C4-2B (cell line): Measurements from ENCODE around the gene AUNIP.

Experiments
- H3K27ac ChIP-seq: fragments of 450-650 bp; 2 replicates; pipeline ENCODE4 v1.5.1; 2017
- ZFX ChIP-seq: fragments of 450-650 bp; IDR thresholded peaks from 2 replicates; pipeline ENCODE4 v1.6.1; 2017
- TF ChIP-seq, protein P1 (sequence below): fragments of 450-650 bp; conservative IDR thresholded peaks from 2 replicates; pipeline ENCODE4 v1.5.1; 2017; ENCODE audit warnings: mild to moderate bottlenecking

AUNIP gene

GRCh38 chr1:25896266-25896665 is 37.0 kb upstream of the AUNIP start:
- H3K27ac ChIP-seq, result no peak overlapping the region
- no peak for TF ChIP-seq ZFX
- TF ChIP-seq, protein P1, sequence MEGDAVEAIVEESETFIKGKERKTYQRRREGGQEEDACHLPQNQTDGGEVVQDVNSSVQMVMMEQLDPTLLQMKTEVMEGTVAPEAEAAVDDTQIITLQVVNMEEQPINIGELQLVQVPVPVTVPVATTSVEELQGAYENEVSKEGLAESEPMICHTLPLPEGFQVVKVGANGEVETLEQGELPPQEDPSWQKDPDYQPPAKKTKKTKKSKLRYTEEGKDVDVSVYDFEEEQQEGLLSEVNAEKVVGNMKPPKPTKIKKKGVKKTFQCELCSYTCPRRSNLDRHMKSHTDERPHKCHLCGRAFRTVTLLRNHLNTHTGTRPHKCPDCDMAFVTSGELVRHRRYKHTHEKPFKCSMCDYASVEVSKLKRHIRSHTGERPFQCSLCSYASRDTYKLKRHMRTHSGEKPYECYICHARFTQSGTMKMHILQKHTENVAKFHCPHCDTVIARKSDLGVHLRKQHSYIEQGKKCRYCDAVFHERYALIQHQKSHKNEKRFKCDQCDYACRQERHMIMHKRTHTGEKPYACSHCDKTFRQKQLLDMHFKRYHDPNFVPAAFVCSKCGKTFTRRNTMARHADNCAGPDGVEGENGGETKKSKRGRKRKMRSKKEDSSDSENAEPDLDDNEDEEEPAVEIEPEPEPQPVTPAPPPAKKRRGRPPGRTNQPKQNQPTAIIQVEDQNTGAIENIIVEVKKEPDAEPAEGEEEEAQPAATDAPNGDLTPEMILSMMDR, result no peak

DNA sequence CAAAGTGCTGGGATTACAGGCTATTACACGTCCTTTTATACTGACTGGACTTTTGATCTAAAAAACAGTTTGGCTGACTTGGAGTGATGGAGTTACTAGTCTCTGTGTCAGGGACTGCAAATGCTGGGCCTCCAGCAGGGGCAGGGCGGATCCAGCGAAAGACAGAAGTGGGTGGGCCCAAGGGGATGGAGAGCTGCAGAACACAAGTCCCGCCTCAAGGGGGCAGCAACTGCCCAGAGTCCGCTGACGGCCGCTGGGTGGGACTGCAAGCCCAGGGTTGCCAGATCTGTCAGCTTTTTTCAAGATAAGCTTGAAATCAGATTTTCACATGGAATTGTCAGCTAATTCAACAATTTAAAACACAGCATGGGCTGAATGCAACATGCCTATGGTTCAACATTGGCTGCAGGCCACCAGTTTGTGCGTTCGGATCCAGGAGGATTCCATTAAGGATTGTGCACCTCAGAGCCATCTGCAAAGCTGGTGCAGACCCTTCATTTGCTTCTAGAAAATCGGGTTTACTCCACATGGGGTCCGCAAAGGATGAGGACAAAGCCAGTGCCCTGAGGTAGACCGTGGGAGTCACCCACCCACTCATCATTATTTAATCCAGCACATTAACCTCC is 36.2 kb upstream of the AUNIP start:
- no peak for TF ChIP-seq ZFX
- TF ChIP-seq, protein P1, result peak; percentile 86
- no peak overlapping the region for H3K27ac ChIP-seq

- no peak overlapping the region for H3K27ac ChIP-seq
- no peak for TF ChIP-seq ZFX
- TF ChIP-seq, protein P1, result no peak
Observed at GRCh38 chr1:25893116-25893515, 33.9 kb upstream of the AUNIP start.

GRCh38 chr1:25891606-25892005 is 32.3 kb upstream of the AUNIP start:
- H3K27ac ChIP-seq, result no peak overlapping the region
- TF ChIP-seq ZFX, result no peak
- TF ChIP-seq, protein P1, result no peak

- peak overlapping the region; percentile 11; the same call in 1 of the 2 replicates for H3K27ac ChIP-seq
Observed at GRCh38 chr1:25890239-25891034, 31.2 kb upstream of the AUNIP start.

GRCh38 chr1:25889470-25889869 is 30.2 kb upstream of the AUNIP start:
- TF ChIP-seq, protein P1, result no peak
- no peak for TF ChIP-seq ZFX

More at GRCh38 chr1:25890239-25891034, 31.2 kb upstream of the AUNIP start:
- no peak for TF ChIP-seq ZFX
- TF ChIP-seq, protein P1, result no peak

DNA sequence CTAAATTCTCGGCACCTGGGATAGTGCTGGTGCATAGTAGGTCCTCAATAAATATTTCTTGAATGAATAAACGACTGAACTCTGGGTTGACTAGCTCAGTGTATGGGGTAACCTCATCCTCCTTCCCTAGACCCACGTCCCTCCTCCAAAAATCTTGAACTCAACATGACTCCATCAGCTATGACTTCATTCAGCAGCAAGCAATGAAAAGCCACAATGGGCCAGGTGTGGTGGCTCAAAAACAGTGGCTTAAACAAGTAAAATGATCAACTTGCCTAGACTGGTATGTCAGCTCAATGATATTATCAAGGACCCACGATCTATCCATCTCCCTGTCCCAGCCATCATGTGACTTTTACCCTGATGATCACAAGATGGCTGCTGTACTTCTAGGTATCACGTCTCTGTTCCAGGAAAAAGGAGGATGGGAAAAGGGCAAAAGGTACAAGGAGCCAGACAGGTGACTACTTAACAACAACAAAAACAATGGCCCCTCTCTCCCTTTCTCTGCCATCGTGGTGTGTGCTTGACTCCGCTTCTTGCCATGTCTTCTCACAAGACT is 29.2 kb upstream of the AUNIP start:
- no peak overlapping the region for H3K27ac ChIP-seq
- TF ChIP-seq, protein P1, result no peak
- no peak for TF ChIP-seq ZFX

More at GRCh38 chr1:25889470-25889869, 30.2 kb upstream of the AUNIP start:
- no peak overlapping the region for H3K27ac ChIP-seq
